H1 (cell line): ENCODE measurements around the gene FAM9C. TPM values are rescaled to one million over a fixed set of nuclear protein-coding genes. Genes with fewer than 3 reads are reported as not detected.

Experiments used
- CTCF ChIA-PET: fragments of 300-600 bp; sonication (Branson Sonifier 250); formaldehyde crosslinking; loops from one replicate; lab custom pipeline; 2021; ENCODE audit not compliant: partially characterized antibody; lab: Charles Lee
- POLR2A ChIA-PET: fragments of 300-600 bp; sonication (Branson Sonifier 250); formaldehyde crosslinking; loops from one replicate; lab custom pipeline; 2021; ENCODE audit warnings: inconsistent platforms; ENCODE audit not compliant: partially characterized antibody; lab: Charles Lee
- DNase-seq, 2 experiments: peaks; one replicate each; pipeline versions ENCODE4 v3.0.0 to v3.0.0-alpha.2; 2010 to 2022; ENCODE audit warnings: low spot score in 2 of 2, low read depth in 1 of 2, mixed read lengths in 1 of 2
- FAIRE-seq: peaks from 2 replicates; lab custom pipeline; 2011; peaks lifted over from hg19 to GRCh38; lab: Jason Lieb, UNC
- H2AFZ ChIP-seq: 2 replicates; pipeline ENCODE4 v1.8.1; 2012; ENCODE audit warnings: low read length, inconsistent platforms
- H2AK5ac ChIP-seq: 2 replicates; pipeline ENCODE4 v1.6.1; 2013; ENCODE audit warnings: low read depth, low read length
- H2BK120ac ChIP-seq: replicated peaks from 2 replicates; pipeline ENCODE3; 2013; ENCODE audit warnings: low read depth, low read length, inconsistent platforms
- H2BK12ac ChIP-seq: 2 replicates; pipeline ENCODE4 v1.6.1; 2013; ENCODE audit warnings: low read depth, low read length
- H2BK15ac ChIP-seq: 2 replicates; pipeline ENCODE4 v1.6.1; 2013; ENCODE audit warnings: low read length
- H2BK20ac ChIP-seq: 2 replicates; pipeline ENCODE4 v1.6.1; 2013; ENCODE audit warnings: low read length
- H2BK5ac ChIP-seq: 2 replicates; pipeline ENCODE4 v1.6.1; 2013; ENCODE audit warnings: low read depth, low read length
- H3K14ac ChIP-seq: 2 replicates; pipeline ENCODE4 v1.6.1; 2013; ENCODE audit warnings: inconsistent platforms; ENCODE audit not compliant: insufficient read length
- H3K18ac ChIP-seq: 2 replicates; pipeline ENCODE4 v1.6.1; 2013; ENCODE audit warnings: low read length; ENCODE audit errors: extremely low read depth
- H3K23ac ChIP-seq: 2 replicates; pipeline ENCODE4 v1.6.1; 2013; ENCODE audit warnings: inconsistent platforms; ENCODE audit not compliant: insufficient read length
- H3K23me2 ChIP-seq: 2 replicates; pipeline ENCODE4 v1.6.1; 2013; ENCODE audit warnings: low read depth, low read length
- H3K27ac ChIP-seq: 2 replicates; pipeline ENCODE4 v1.6.1; 2011; ENCODE audit warnings: low read depth, low read length, inconsistent platforms
- H3K27me3 ChIP-seq, 4 experiments: replicated peaks in 1 of 4; 1 replicate in 1 of 4; 2 replicates in 3 of 4; pipeline versions ENCODE4 v1.6.1 to v1.8.1; 2011 to 2013; ENCODE audit warnings: low read length in 3 of 4, mild to moderate bottlenecking in 3 of 4, inconsistent platforms in 2 of 4, mixed read lengths in 2 of 4, moderate library complexity in 1 of 4; ENCODE audit not compliant: control insufficient read depth in 3 of 4, insufficient read depth in 3 of 4; ENCODE audit errors: extremely low read depth in 1 of 4
- H3K36me3 ChIP-seq, 4 experiments: 2 replicates each; pipeline versions ENCODE4 v1.6.1 to v1.8.1; 2011 to 2013; ENCODE audit warnings: mild to moderate bottlenecking in 4 of 4, low read length in 3 of 4, moderate library complexity in 2 of 4, control low read depth in 1 of 4, inconsistent platforms in 1 of 4; ENCODE audit not compliant: insufficient read depth in 4 of 4, control insufficient read depth in 2 of 4
- H3K4ac ChIP-seq: replicated peaks from 2 replicates; pipeline ENCODE3; 2013; ENCODE audit warnings: low read length, low read depth, mixed read lengths, inconsistent platforms; ENCODE audit not compliant: insufficient read length
- H3K4me1 ChIP-seq, 4 experiments: replicated peaks in 1 of 4; 1 replicate in 1 of 4; 2 replicates in 3 of 4; pipeline versions ENCODE4 v1.6.1 to v1.8.1; 2011 to 2013; ENCODE audit warnings: low read length in 3 of 4, inconsistent platforms in 2 of 4, mixed read lengths in 1 of 4; ENCODE audit not compliant: insufficient read depth in 4 of 4, control insufficient read depth in 3 of 4
- H3K4me2 ChIP-seq, 2 experiments: 2 replicates each; pipeline versions ENCODE4 v1.6.1 to v1.8.1; 2011 to 2013; ENCODE audit warnings: low read depth in 2 of 2, low read length in 2 of 2, control low read depth in 1 of 2, inconsistent platforms in 1 of 2, mild to moderate bottlenecking in 1 of 2; ENCODE audit not compliant: insufficient read depth in 1 of 2
- H3K4me3 ChIP-seq, 4 experiments: fragments of 200-600, 300-600 bp in 1 of 4; sonication (generic), shearing (Covaris generic), sonication (Bioruptor Twin) in 1 of 4; 2 replicates each; pipeline versions ENCODE4 v1.5.1 to v1.8.1; 2011 to 2016; ENCODE audit warnings: low read length in 4 of 4, low read depth in 3 of 4, control low read depth in 2 of 4, inconsistent platforms in 2 of 4, mild to moderate bottlenecking in 2 of 4, mixed read lengths in 1 of 4, moderate library complexity in 1 of 4; ENCODE audit not compliant: insufficient read depth in 2 of 4; ENCODE audit errors: extremely low read depth in 1 of 4
- H3K56ac ChIP-seq: replicated peaks from 2 replicates; pipeline ENCODE3; 2013; ENCODE audit warnings: low read depth, mild to moderate bottlenecking, mixed read lengths, low read length, inconsistent platforms; ENCODE audit not compliant: insufficient read length
- H3K79me1 ChIP-seq: 2 replicates; pipeline ENCODE4 v1.6.1; 2013; ENCODE audit warnings: low read depth, low read length, control low read depth
- H3K79me2 ChIP-seq, 2 experiments: 2 replicates each; pipeline versions ENCODE4 v1.6.1 to v1.8.1; 2012 to 2013; ENCODE audit warnings: low read length in 2 of 2, mild to moderate bottlenecking in 2 of 2, inconsistent platforms in 1 of 2; ENCODE audit not compliant: insufficient read depth in 2 of 2, control insufficient read depth in 1 of 2
- H3K9ac ChIP-seq, 4 experiments: replicated peaks in 1 of 4; 1 replicate in 1 of 4; 2 replicates in 3 of 4; pipeline versions ENCODE4 v1.6.1 to v1.8.1; 2011 to 2013; ENCODE audit warnings: low read depth in 3 of 4, low read length in 3 of 4, control low read depth in 2 of 4, mild to moderate bottlenecking in 2 of 4, moderate library complexity in 2 of 4, inconsistent platforms in 1 of 4; ENCODE audit errors: extremely low read depth in 1 of 4
- H3K9me3 ChIP-seq, 2 experiments: 2 replicates each; pipeline versions ENCODE4 v1.6.1 to v1.8.1; 2012 to 2013; ENCODE audit warnings: mild to moderate bottlenecking in 2 of 2, moderate library complexity in 2 of 2, control low read depth in 1 of 2, inconsistent platforms in 1 of 2, low read depth in 1 of 2, low read length in 1 of 2, mixed read lengths in 1 of 2; ENCODE audit not compliant: insufficient read depth in 2 of 2
- H4K20me1 ChIP-seq, 2 experiments: replicated peaks in 1 of 2; 2 replicates each; pipeline versions ENCODE3 to v1.8.1; 2011 to 2013; ENCODE audit warnings: inconsistent platforms in 2 of 2, low read length in 2 of 2, mild to moderate bottlenecking in 1 of 2; ENCODE audit not compliant: insufficient read depth in 2 of 2, control insufficient read depth in 1 of 2
- H4K5ac ChIP-seq: 2 replicates; pipeline ENCODE4 v1.6.1; 2013; ENCODE audit warnings: low read length, low read depth, mixed read lengths, inconsistent platforms; ENCODE audit not compliant: insufficient read length
- H4K8ac ChIP-seq: 2 replicates; pipeline ENCODE4 v1.8.0; 2013; ENCODE audit warnings: mild to moderate bottlenecking, moderate library complexity, low read length, inconsistent platforms; ENCODE audit not compliant: insufficient read depth; ENCODE audit errors: extremely low read depth
- H4K91ac ChIP-seq: replicated peaks from 2 replicates; pipeline ENCODE3; 2013; ENCODE audit warnings: low read length, mixed read lengths, inconsistent platforms; ENCODE audit not compliant: insufficient read length
- ATF3 ChIP-seq: IDR thresholded peaks from 2 replicates; pipeline ENCODE4 v1.6.1; 2011; ENCODE audit warnings: low read depth, mild to moderate bottlenecking, low read length; ENCODE audit not compliant: insufficient read depth
- BACH1 ChIP-seq: IDR thresholded peaks from 2 replicates; pipeline ENCODE4 v1.6.1; 2012; ENCODE audit warnings: low read length, improper control_type of control experiment
- CHD1 ChIP-seq: IDR thresholded peaks from 2 replicates; pipeline ENCODE4 v1.6.1; 2012; ENCODE audit warnings: low read depth, low read length, improper control_type of control experiment
- CHD2 ChIP-seq: IDR thresholded peaks from 2 replicates; pipeline ENCODE4 v1.6.1; 2012; ENCODE audit warnings: low read length, improper control_type of control experiment
- GABPA ChIP-seq: IDR thresholded peaks from 2 replicates; pipeline ENCODE4 v1.6.1; 2011; ENCODE audit warnings: mild to moderate bottlenecking, low read length, moderate library complexity, borderline replicate concordance; ENCODE audit not compliant: insufficient read depth
- HDAC6 ChIP-seq: IDR thresholded peaks from one replicate; pipeline ENCODE4 v1.7.1; 2012; ENCODE audit warnings: low read depth, mild to moderate bottlenecking, inconsistent platforms, low read length, moderate library complexity
- JUN ChIP-seq: IDR thresholded peaks from 2 replicates; pipeline ENCODE4 v1.6.1; 2011; ENCODE audit warnings: low read depth, mild to moderate bottlenecking, improper control_type of control experiment, low read length
- JUND ChIP-seq: IDR thresholded peaks from 2 replicates; pipeline ENCODE4 v1.6.1; 2011; ENCODE audit warnings: mild to moderate bottlenecking, improper control_type of control experiment, low read length
- RAD21 ChIP-seq, 2 experiments: IDR thresholded peaks in 1 of 2; conservative IDR thresholded peaks in 1 of 2; 2 replicates each; pipeline ENCODE4 v1.6.1; 2011; ENCODE audit warnings: low read depth in 2 of 2, low read length in 2 of 2, improper control_type of control experiment in 1 of 2, inconsistent platforms in 1 of 2, mild to moderate bottlenecking in 1 of 2, moderate library complexity in 1 of 2
- TEAD4 ChIP-seq: IDR thresholded peaks from 2 replicates; pipeline ENCODE4 v1.6.1; 2012; ENCODE audit warnings: low read depth, low read length, inconsistent platforms, mixed read lengths
- ZNF274 ChIP-seq: IDR thresholded peaks from 2 replicates; pipeline ENCODE4 v1.7.0; 2012; ENCODE audit warnings: low read length, borderline replicate concordance; ENCODE audit errors: extremely low read depth
- WGBS, 2 experiments: shearing (Covaris generic) in 1 of 2; methylation state at CpG; one replicate each; pipeline versions ENCODE4 v1.1.6 to v1.1.7; 2013 to 2015; ENCODE audit warnings: low lambda C conversion rate in 2 of 2, mixed read lengths in 2 of 2, inconsistent platforms in 1 of 2, low coverage in 1 of 2, missing lambda C conversion rate in 1 of 2; ENCODE audit not compliant: insufficient replicate concordance in 2 of 2, insufficient coverage in 1 of 2, insufficient read length in 1 of 2; ENCODE audit errors: extremely low coverage in 1 of 2, missing lambda C conversion rate in 1 of 2; 5-methylcytosine and 5-hydroxymethylcytosine counted together
- polyA plus RNA-seq, 7 experiments: library from polyadenylated mRNA; depleted of rRNA in 3 of 7; stranded (reverse) in 5 of 7; unstranded in 2 of 7; fragments of >200 nt in 5 of 7; fragments of 200-250 nt in 2 of 7; gene quantifications; 1 replicate in 5 of 7; 2 replicates in 1 of 7; 4 replicates in 1 of 7; pipeline versions ENCODE4 v1.2.1 to v1.2.3, GENCODE V29; 2011 to 2013; ENCODE audit warnings: missing spikeins in 2 of 7, mixed read lengths in 2 of 7
- total RNA-seq: library from RNA; stranded (reverse); fragmentation: NEBNext Ultra II Directional; extraction: Animal tissue kit (Norgen Biotek cat#: 25700); gene quantifications from 2 replicates; pipeline ENCODE4 v1.2.1, GENCODE V29; 2021
- TF ChIP-seq, protein P1 (sequence below): IDR thresholded peaks from 2 replicates; pipeline ENCODE4 v1.6.1; 2012; ENCODE audit warnings: low read length, inconsistent platforms

Gene FAM9C
- total and polyA plus RNA-seq, 2 of the 8 experiments (the other 6 are each of a cell fraction or from before 2014, with no cell fraction given), result not detected

DNA sequence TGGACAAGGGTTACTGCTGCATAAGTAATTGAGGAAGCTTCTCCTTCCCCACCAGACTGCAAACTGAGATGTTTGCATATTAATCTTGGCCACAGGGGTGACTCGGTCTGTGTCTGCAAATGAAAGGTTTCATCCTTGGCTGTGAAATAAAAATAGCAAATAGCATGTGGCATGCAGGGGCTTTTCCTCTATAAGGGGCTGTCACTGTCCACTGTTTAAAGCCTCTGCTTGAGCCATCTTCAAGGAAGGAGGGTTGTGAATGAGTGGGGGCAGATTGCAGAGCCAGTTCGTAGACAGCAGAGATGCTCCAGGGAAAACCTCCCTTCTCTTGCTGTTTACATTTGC lies 36.3 kb downstream of the FAM9C start:
- WGBS, 2 experiments, result 50% methylated on average over 2 of the region's 2 CpGs; no CpG with 5 or more reads in 1 of the 2 experiments
- H2BK20ac ChIP-seq, result no peak overlapping the region
- no peak overlapping the region for H3K56ac ChIP-seq
- no peaks in the 10 kb centered on the region for H3K36me3 ChIP-seq
- ChIA-PET CTCF (no interaction called here), POLR2A (interaction anchor here (0.9 kb wide), 1 partner anchor 30 kb away, joined by 3 read pairs; no protein-coding TSS in a partner anchor)
- H3K4me3 ChIP-seq, result no peak overlapping the region
- H3K18ac ChIP-seq, result no peak overlapping the region; the same call in 1 of the 2 replicates
- H3K9me3 ChIP-seq, result no peaks in the 10 kb centered on the region
- H3K79me2 ChIP-seq, result no peaks in the 10 kb centered on the region
- DNase-seq (no peak), FAIRE-seq (no peak)
- H3K9ac ChIP-seq, result no peak overlapping the region
- H2AK5ac ChIP-seq, result no peak overlapping the region
- no peak overlapping the region for H3K4me2 ChIP-seq
- H4K8ac ChIP-seq, result no peak overlapping the region
- no peaks in the 10 kb centered on the region for H3K79me1 ChIP-seq
- no peak overlapping the region for H2BK15ac ChIP-seq
- H3K14ac ChIP-seq, result no peak overlapping the region
- peaks cover 0 to 2% (median 1%) of the 10 kb centered on the region in 4 experiments; a peak in 2 of 7 replicates for H3K4me1 ChIP-seq
- H2BK12ac ChIP-seq, result no peak overlapping the region
- no peak overlapping the region for H4K91ac ChIP-seq
- no peaks in the 10 kb centered on the region for H3K27me3 ChIP-seq
- H3K23me2 ChIP-seq, result no peaks in the 10 kb centered on the region
- no peak overlapping the region for H3K4ac ChIP-seq
- H2BK5ac ChIP-seq, result no peak overlapping the region
- TF ChIP-seq TEAD4 (no peak), JUN (no peak), CHD2 (no peak), ATF3 (no peak), HDAC6 (no peak), JUND (no peak), BACH1 (no peak), CHD1 (no peak), RAD21 (IDR thresholded peaks at IDR 0.05 in 1 of 2, conservative IDR thresholded peaks at IDR 0.05 in 1 of 2; ENCODE audit: low read depth in 2 of 2, low read length in 2 of 2) (no peak), GABPA (no peak), ZNF274 (no peak)
- TF ChIP-seq, protein P1, sequence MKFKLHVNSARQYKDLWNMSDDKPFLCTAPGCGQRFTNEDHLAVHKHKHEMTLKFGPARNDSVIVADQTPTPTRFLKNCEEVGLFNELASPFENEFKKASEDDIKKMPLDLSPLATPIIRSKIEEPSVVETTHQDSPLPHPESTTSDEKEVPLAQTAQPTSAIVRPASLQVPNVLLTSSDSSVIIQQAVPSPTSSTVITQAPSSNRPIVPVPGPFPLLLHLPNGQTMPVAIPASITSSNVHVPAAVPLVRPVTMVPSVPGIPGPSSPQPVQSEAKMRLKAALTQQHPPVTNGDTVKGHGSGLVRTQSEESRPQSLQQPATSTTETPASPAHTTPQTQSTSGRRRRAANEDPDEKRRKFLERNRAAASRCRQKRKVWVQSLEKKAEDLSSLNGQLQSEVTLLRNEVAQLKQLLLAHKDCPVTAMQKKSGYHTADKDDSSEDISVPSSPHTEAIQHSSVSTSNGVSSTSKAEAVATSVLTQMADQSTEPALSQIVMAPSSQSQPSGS, result no peak
- TF ChIP-seq, all 59 proteins: peak for 0
- no peak overlapping the region for H2AFZ ChIP-seq
- no peak overlapping the region for H3K23ac ChIP-seq
- H2BK120ac ChIP-seq, result no peak overlapping the region
- H3K27ac ChIP-seq, result no peak overlapping the region
- H4K20me1 ChIP-seq, result no peaks in the 10 kb centered on the region
- no peak overlapping the region for H4K5ac ChIP-seq
